ENCODE measurements around the gene SRPX.

The SRPX gene

DNA sequence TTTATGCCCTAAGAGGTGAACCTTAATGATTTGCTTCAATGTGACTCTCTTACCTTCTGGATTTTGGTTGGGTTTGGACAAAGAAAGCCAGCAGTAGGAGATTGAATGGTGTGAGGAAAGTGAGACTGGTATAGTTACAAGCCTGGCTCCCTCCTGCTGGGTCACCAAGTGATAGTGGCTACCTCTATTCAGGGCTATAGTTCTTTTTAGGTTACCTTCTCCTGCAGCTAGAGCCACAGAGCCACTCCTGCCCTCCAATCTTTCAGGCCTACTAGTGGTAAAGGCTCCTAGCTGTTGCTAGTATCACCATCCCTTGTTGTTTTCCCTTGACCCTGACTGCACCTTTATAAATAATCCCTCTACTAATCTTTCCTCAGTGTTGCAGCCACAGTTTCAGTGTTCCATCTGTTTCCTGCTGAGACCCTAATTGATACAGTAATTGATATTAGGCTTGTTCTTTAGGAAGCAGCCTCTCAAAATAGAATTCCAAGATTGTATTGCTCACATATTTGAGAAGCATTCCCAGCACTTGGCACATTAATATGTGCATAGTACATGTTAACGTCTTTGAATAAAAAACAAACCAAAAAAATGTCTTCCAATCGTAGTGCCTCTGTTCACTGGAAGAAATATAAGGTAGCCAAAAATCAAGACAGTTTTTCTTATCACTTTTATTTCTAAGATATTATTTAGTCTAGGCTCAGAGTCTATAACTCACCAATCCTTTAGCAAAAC, 82.3 kb downstream of the SRPX start:
- DNase-seq: no peak

DNA sequence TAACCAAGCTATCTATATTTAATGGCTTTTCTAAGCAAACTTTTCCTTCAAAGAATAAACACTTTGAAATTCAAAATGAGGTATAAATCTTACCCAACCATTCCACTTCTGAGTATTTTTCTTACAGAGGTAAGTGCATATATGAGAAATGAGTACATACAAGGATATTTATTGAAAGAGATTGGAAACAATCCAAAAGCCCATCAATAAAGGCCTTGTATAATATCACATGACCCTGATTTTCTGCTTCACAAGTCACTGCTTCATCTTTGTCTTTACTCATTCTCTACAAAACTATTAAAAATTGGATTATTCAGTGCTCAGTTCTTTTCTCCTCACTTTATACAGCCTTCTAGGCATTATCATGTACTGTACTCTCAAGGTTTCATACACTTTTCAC, 91.3 kb downstream of the SRPX start:
- DNase-seq: no peak

DNA sequence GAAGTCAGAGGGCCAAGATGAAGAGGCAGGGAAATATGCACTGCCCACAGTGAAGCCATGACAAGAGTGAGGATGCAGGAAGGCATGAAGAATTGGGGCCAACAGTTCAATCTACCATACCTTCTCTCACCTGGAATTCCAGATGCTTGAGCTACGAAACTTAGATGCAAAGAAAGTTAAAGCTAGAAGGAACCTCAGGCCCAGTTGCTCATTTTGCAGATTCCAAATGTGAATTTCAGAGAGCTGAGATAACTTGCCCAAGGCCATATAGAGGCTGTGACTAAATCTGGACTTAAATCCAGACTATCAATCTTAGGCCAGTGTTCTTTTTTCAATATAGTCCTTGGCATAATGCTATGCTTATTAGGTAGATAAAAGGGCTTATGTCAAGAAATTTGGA, 92.7 kb downstream of the SRPX start:
- DNase-seq: no peak

DNA sequence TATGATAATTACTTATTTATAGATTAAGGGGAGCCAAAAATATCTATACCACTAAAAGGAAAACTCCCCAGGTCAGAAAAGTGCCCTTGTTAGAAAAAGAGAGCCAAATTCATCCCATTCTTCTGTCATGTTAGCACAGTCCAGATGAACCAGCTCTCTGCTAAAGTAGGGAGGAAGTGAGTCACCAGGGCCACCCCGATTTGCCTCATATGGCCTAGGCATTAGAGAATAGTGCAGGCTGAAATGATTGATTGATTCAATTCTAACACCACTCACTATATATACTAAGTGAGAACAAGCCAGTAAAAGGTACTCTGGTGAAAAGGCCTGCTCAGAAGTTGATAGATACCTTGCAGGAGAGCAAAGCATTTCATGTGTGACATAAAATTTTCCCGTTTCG, 94.5 kb downstream of the SRPX start:
- no peak for DNase-seq

DNA sequence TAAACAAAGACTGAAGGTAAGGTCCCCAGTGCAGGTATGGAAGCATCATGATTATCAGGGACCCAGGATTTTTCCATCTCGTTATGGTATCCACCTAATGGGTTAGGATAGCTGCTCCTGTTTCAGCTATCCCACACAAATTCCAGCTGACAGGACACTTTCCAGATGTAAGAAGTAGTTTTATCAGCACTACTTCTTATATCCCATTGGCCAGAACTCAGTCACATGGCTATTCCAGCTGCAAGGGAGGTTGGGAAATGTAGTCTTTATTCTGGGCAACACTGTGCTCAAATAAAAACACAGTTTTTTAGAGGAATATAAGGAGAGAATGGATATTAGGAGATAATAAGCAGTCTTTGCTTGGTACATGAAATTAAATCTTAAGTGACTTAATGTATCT, 96.7 kb downstream of the SRPX start:
- DNase-seq: no peak

DNA sequence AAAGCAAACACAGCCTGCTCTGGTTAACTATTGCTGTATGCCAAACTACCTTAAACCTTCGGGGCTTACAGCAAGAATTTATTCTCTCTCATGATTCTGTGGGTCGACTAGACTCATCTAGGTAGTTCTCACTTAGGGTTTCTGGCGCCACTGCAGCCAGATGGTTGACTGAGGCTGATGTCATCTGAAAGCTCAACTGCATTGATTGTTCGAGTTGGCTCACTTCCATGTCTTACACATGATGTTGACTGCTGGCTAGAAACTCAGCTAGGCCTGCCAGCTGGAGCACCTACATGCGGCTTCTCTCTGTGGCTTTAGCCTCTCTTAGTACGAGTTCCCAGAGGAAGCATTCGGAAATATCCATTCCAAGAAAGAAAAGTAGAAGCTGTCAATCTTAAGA, 103.2 kb downstream of the SRPX start:
- DNase-seq: no peak

DNA sequence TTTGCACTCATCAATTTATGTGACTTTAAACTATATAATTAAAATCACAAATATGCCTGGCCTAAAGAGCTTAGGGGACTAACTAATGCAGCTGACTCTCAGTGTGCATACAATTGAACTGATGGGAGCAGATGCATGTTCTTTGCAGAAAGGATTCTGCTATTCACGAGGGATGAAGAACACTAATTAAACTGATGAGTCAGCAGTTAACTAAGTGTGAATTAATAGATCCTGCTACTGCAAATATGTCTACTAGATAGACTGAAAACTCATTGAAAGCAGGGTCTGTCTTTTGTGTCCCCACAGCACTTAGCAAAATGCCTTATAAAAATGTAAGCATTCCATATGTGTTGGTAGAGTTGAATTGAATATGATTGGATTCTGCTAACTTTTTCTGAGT, 104.0 kb downstream of the SRPX start:
- DNase-seq: no peak

DNA sequence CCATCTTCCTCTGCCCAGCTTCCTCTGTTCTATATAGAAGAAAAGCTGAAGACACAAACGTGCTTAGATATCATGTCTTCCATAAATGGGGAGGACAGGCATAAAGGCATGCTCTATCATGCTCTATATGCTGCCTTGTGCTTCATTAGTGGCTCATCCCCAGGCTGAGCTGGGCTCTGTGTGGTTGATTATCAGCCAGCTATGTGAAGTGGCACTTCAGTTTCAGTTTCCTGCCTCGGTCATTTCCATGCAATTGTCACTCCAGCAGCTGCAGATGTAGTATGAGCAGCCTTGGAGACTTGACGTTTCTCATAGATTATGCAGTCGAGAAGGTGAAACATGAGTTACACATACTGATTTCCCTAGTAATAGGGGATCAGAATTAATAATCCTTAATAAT, 108.1 kb downstream of the SRPX start:
- DNase-seq: no peak

DNA sequence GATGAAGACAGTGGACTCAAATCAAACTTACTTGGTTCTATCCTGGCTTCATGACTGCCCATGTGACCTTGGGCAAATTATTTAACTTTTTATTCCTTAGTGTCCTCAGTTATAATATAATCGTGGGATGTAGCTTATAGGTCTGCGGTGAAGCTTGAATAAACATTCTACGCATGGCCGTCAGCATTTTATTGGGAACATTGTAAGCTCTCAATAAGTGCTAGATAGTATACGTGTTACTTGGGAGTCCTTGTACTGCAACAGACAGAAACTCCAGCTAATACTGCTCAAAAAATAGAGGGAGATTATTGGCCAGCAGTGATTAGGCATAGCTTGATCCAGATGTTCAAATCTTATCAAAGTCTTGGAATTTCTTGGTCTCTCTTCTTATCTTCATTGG, 109.5 kb downstream of the SRPX start:
- no peak for DNase-seq

DNA sequence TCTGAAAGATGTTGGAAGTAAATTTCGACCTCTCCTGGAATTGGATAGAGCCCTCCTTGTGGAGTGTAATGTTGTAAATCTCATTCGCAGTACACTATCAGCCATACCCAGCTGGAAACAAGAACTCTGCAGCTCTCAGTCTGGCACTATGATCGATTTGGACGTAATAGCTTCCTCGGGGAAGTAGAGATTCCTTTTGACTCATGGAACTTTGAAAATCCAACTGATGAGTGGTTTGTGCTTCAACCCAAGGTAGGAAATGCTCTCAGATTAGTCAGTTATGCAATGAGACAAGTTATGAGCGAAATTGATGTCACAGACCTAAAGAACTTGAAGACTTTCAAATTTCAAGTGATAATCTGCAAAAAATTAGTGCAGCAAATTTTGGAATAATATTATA, 110.4 kb downstream of the SRPX start:
- DNase-seq: no peak

DNA sequence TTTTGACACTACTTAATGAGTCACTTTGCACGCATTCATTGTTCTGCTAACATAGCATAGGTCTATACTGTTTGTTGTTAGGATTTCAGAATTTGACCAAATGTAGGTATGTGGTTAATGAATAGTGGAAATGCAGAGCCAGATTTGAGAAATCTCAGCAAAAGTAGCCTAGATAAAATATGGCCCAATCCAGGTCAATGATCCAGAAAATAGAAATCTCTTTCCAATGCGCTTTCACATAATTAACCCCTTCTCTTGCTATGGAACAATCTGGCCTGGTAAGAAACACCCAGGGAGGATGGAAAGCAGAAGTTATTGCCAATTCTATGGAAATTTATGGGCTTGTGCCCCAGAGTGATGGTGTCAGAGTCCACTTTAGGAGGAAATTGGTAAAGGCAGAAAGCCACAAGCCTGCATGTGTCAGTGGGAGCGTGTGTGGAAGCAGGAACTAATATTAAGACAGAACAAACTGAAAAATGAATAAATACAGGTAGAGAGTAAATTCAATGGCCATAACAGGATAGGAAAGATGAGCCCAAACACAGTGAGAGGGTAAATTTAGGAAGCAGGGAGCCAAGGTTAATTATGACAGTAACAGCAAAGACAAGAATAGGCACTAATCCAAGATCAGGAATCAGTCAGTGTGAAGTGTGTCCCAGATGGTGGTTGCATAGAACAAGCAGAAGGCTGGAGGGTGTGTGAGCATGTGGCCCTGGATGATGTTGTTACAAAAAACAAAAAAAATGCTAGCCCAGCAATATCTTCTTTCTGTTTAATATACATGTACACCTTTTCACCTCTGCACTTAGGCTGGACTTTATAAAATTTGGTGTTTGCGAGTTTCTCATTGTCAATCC, 111.4 kb downstream of the SRPX start:
- no peak for DNase-seq

DNA sequence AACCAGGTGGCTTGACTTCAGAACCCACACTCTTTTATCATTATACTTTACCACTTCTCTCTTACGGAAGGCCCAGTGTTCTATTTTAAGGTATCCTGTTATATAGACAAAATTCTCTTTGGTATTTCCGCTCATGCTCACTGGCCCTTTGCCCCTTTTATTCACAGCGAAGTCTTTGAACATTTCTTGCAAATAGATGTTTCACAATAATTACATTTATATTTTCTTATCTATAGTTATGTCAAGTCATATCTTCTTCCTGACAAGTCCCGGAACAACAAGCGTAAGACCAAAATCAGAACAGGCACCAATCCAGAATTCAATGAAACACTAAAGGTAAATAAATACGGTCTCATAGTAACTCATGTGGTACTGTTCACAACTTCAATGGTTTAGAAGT, 112.3 kb downstream of the SRPX start:
- DNase-seq: no peak

DNA sequence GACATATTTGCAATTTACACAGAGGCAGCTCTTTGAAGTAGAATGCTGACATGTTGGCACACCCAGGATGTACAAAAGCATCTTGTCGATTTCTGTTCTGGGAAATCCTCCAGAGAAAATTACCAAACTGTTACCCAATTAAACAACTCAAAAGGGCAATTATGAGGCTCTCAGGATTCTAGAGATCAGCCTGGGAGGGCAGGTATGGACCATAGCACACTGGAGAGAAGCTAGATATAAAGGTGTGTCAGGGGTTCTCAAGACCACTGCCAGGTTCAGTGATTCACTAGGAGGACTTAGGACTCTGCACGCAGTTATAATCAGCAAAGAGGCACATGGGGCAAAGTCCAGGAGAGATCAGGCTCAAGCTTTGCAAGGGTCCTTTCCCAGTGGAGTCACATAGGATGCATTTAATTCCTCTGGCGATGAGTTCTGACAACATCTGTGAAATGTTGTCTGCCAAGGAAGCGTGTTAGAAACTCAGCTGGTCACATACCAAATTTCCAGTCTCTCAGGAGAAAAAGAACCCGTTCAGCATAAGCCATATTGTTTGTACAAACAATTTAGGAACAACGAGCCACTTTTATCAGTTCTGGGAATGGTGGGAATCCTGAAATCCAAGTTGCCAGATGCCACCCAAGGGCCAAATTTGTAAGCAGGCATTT, 113.5 kb downstream of the SRPX start:
- no peak for DNase-seq

DNA sequence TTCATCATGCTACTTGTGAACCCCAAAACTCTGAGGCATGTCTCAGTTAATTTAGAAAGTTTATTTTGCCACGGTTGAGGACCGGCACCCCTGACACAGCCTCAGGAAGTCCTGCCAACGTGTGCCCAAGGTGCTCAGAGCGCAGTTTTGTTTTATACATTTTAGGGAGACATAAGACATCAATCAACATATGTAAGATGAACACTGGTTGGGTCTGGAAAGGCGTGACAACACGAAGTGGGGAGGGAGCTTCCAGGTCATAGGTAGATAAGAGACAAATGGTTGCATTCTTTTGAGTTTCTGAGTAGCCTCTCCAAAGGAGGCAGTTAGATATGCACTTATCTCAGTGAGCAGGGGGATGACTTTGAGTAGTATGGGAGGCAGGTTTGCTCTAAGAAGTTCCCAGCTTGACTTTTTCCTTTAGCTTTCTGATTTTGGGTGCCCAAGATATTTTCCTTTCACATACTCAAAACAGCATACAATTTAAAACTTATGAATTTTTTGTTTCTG, 115.4 kb downstream of the SRPX start:
- DNase-seq: no peak

DNA sequence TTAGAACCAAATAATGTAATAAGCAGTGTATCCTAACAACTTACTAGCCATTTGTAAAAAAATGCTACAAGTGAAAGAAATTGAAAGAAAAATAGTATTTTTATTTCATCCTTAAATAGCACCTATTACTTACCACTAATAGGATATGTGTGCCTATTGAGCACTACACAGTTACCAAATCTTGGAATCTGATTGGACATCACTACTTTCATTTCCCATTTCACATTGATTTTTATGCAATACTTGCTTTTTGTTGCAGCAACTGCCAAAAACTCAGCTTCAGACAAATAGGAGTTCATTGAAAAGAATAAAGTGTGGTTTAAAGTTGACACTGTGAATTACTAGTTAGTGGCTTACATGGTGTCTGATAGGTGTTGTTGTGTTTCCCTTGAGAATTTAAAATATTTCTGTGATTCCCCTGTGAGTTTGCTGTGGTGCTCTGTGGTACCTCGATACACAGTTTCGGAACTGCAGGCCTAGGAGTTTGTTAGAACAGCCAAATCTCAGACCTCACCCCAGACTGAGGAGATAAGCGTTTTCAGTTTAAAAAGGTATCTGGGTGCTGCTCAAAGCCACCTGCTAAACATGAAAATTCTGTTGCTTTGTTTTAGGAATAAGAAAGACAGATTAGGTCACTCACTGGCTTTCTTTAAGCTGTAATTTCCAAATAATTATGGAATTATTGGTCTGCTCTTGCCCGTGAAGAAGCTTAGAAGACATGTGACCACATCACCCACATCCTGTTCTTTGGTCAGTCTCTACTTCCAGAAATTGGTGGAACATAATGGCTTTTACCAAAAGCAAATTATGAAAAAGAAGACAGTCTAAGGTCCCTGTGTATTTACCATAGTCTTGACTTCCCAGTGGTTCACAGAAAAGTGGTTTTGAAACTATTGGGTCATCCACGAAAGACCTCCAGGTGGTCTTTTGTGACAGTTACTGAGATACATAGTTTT, 116.5 kb downstream of the SRPX start:
- no peak for DNase-seq

DNA sequence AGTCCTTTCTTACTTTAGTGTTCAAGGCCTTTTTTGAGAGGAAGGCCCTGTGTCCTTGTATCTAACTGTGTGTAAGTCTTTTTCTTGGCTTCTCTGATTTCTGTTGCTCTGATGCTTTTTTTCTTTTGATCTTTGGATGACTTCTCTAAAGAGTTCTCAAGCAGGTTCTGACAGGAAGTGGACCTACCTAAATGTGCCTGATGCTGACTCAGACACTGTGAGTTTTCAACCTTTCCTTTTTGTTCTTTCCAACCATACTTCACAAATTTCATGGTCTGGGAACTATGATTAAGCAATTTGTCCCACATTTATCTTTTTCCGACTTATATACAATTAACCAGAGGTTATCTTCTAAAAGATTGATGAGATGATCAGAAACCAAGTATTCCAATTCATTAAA, 117.8 kb downstream of the SRPX start:
- DNase-seq: no peak

DNA sequence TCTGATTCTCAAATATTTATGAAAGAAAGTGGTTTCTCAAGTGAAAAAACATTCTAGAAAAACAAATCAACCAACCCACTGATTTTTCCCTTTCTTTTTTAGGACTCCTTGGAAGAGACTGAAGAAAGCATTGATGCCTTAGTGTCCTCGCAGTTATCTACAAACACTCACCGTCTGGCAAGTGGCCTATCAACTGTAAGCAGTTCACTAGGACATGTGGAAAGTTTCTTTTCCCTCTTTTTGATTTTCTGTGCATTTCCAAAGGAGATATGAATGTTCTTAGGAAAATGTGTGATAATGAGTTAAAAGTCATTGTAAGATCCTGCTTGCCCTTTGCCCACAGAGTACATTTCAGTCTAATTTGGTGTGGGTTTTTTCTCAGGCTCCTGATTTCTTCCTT, 118.4 kb downstream of the SRPX start:
- no peak for DNase-seq

DNA sequence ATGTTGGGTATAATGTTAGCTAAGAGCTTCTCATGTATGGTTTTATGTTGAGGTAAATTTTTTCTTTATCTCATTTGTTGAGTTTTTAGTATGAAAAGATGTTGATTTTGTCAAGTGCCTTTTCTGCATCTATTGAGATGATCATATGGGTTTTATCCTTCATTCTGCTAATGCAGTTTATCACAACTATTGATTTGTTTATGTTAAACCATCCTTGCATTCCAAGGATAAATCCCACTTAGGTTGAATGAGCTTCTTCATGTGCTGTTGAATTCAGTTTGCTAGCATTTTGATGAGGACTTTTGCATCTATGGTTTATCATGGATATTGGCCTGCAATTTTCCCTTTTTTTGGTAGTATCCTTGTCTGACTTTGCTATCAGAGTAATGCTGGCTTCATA, 121.0 kb downstream of the SRPX start:
- no peak for DNase-seq

Measured in CD4-positive, alpha-beta T cell treated with Interleukin-4 for 1 hour (primary cell).